ENCODE measurements around the gene TRIP4.

GRCh38 chr15:64381000-64381751, 6.5 kb upstream of the TRIP4 start, which contains the start of gene PCLAF:
- TF ChIP-seq CTCF (IDR thresholded peaks at IDR 0.05) (no peak), POLR2A (IDR thresholded peaks at IDR 0.05) (no peak)

Measured in adrenal gland (tissue), 5 donors.